GM23338 (cell line): ENCODE data around the gene FAM98C. TPM values are rescaled to one million over a fixed set of nuclear protein-coding genes. Genes with fewer than 3 reads are reported as not detected.

ENCODE experiments used
- ATAC-seq: fragments of 200-7000 bp; cut with Tn5 transposase; 3 replicates; pipeline ENCODE4 v1.9.1; 2020
- DNase-seq: peaks from one replicate; pipeline ENCODE4 v3.0.0-alpha.2; 2015; ENCODE audit warnings: low spot score
- H2AFZ ChIP-seq: fragments of 200-600 bp; sonication (generic); 2 replicates; pipeline ENCODE4 v1.8.0; 2016; ENCODE audit warnings: antibody characterized with exemption, mild to moderate bottlenecking, moderate library complexity
- H3F3A ChIP-seq: fragments of 200-600 bp; sonication (generic); replicated peaks from 2 replicates; pipeline ENCODE4 v1.8.0; 2017; ENCODE audit warnings: antibody characterized with exemption, mixed run types, low read depth
- H3K27ac ChIP-seq: fragments of 200-600 bp; sonication (generic); 2 replicates; pipeline ENCODE4 v1.6.1; 2016; ENCODE audit warnings: low read depth
- H3K27me3 ChIP-seq: fragments of 200-600 bp; sonication (generic); 2 replicates; pipeline ENCODE4 v1.8.0; 2016; ENCODE audit warnings: mild to moderate bottlenecking, mixed run types, moderate library complexity; ENCODE audit not compliant: insufficient read depth
- H3K36me3 ChIP-seq: fragments of 200-600 bp; sonication (generic); 2 replicates; pipeline ENCODE4 v1.8.0; 2016; ENCODE audit warnings: mild to moderate bottlenecking; ENCODE audit not compliant: insufficient read depth
- H3K4me1 ChIP-seq: fragments of 200-600 bp; sonication (generic); 2 replicates; pipeline ENCODE4 v1.8.0; 2016; ENCODE audit warnings: mild to moderate bottlenecking, moderate library complexity; ENCODE audit not compliant: insufficient read depth
- H3K4me2 ChIP-seq: fragments of 200-600 bp; sonication (generic); 2 replicates; pipeline ENCODE4 v1.7.1; 2017; ENCODE audit warnings: mixed run types
- H3K4me3 ChIP-seq: fragments of 200-600 bp; sonication (generic); 2 replicates; pipeline ENCODE4 v1.6.1; 2016; ENCODE audit warnings: mixed run types
- H3K79me2 ChIP-seq: fragments of 200-600 bp; sonication (generic); replicated peaks from 2 replicates; pipeline ENCODE4 v1.8.0; 2017; ENCODE audit warnings: mild to moderate bottlenecking; ENCODE audit not compliant: insufficient read depth
- H3K9me2 ChIP-seq: fragments of 200-600 bp; sonication (generic); 2 replicates; pipeline ENCODE4 v1.8.0; 2017; ENCODE audit not compliant: insufficient read depth
- H4K20me1 ChIP-seq: fragments of 200-600 bp; sonication (generic); replicated peaks from 2 replicates; pipeline ENCODE4 v1.8.0; 2017; ENCODE audit warnings: mild to moderate bottlenecking; ENCODE audit not compliant: insufficient read depth
- H3K27ac Mint-ChIP-seq: 2 replicates; pipeline ENCODE4 v1.8.0; 2020; ENCODE audit warnings: inconsistent platforms, mild to moderate bottlenecking, moderate library complexity, mixed read lengths
- H3K27me3 Mint-ChIP-seq: 3 replicates; pipeline ENCODE4 v1.8.0; 2022; ENCODE audit warnings: low read depth, mild to moderate bottlenecking, moderate library complexity, mixed read lengths, inconsistent platforms; ENCODE audit not compliant: insufficient read depth, poor library complexity
- H3K36me3 Mint-ChIP-seq: 3 replicates; pipeline ENCODE4 v1.8.0; 2021; ENCODE audit warnings: low read depth, mild to moderate bottlenecking, inconsistent platforms, moderate library complexity, mixed read lengths
- H3K4me1 Mint-ChIP-seq: 3 replicates; pipeline ENCODE4 v1.8.0; 2020; ENCODE audit warnings: mild to moderate bottlenecking, inconsistent platforms, mixed read lengths
- H3K4me3 Mint-ChIP-seq: 3 replicates; pipeline ENCODE4 v1.8.0; 2021; ENCODE audit warnings: moderate library complexity, mild to moderate bottlenecking, inconsistent platforms, mixed read lengths
- H3K9me3 Mint-ChIP-seq: 3 replicates; pipeline ENCODE4 v1.8.0; 2020; ENCODE audit warnings: moderate library complexity, mild to moderate bottlenecking, inconsistent platforms, mixed read lengths
- CREB1 ChIP-seq: fragments of 250-450 bp; sonication (Bioruptor Pico); IDR thresholded peaks from 2 replicates; pipeline ENCODE4 v1.5.0; 2020; ENCODE audit warnings: low read depth, mild to moderate bottlenecking, moderate library complexity
- CTCF ChIP-seq, 2 experiments: fragments of 200-600 bp in 1 of 2; sonication (generic) in 1 of 2; conservative IDR thresholded peaks; 2 replicates each; pipeline versions ENCODE4 v1.5.1 to v1.6.1; 2016 to 2017; ENCODE audit warnings: antibody characterized with exemption in 2 of 2, low read depth in 2 of 2, mild to moderate bottlenecking in 2 of 2, moderate library complexity in 1 of 2
- EZH2 ChIP-seq: fragments of 200-600 bp; sonication (generic); IDR thresholded peaks from one replicate; pipeline ENCODE4 v1.8.0; 2017; ENCODE audit warnings: antibody characterized with exemption, mild to moderate bottlenecking, low read depth; ENCODE audit not compliant: unreplicated experiment
- EZH2phosphoT487 ChIP-seq: fragments of 200-600 bp; sonication (generic); IDR thresholded peaks from one replicate; pipeline ENCODE4 v1.8.1; 2018; ENCODE audit warnings: antibody characterized with exemption; ENCODE audit not compliant: unreplicated experiment
- JUNB ChIP-seq: IDR thresholded peaks from one replicate; pipeline ENCODE4 v1.6.1; 2016; ENCODE audit warnings: antibody characterized with exemption; ENCODE audit not compliant: unreplicated experiment
- NANOG ChIP-seq: IDR thresholded peaks from 2 replicates; pipeline ENCODE4 v1.6.1; 2016; ENCODE audit warnings: antibody characterized with exemption, borderline replicate concordance
- POLR2AphosphoS5 ChIP-seq: IDR thresholded peaks from 2 replicates; pipeline ENCODE4 v1.6.1; 2016; ENCODE audit warnings: antibody characterized with exemption, low read depth
- REST ChIP-seq: IDR thresholded peaks from one replicate; pipeline ENCODE4 v1.6.1; 2018; ENCODE audit warnings: antibody characterized with exemption; ENCODE audit not compliant: unreplicated experiment
- STAT1 ChIP-seq: IDR thresholded peaks from one replicate; pipeline ENCODE4 v1.6.1; 2016; ENCODE audit warnings: antibody characterized with exemption; ENCODE audit not compliant: unreplicated experiment
- ZNF114 ChIP-seq: fragments of 250-450 bp; sonication (Bioruptor Pico); IDR thresholded peaks from 2 replicates; pipeline ENCODE4 v1.5.0; 2020; ENCODE audit warnings: mild to moderate bottlenecking, moderate library complexity
- ZNF331 ChIP-seq: fragments of 250-450 bp; sonication (Bioruptor Pico); IDR thresholded peaks from 2 replicates; pipeline ENCODE4 v1.5.0; 2020; ENCODE audit warnings: low read depth, mild to moderate bottlenecking, moderate library complexity
- polyA plus RNA-seq: library from polyadenylated mRNA; unstranded; fragments of >200 nt; fragmentation: Nextera tagmentation; extraction: Ambion mirVana; gene quantifications from 2 replicates; pipeline ENCODE4 v1.2.1, GENCODE V29; 2016
- total RNA-seq: library from RNA; depleted of rRNA; stranded (reverse); fragments of >200 nt; shearing (Covaris generic); gene quantifications from 2 replicates; pipeline ENCODE4 v1.2.3, GENCODE V29; 2014
- TF ChIP-seq, protein P1 (sequence below): fragments of 250-450 bp; sonication (Bioruptor Pico); IDR thresholded peaks from 2 replicates; pipeline ENCODE4 v1.5.0; 2020; ENCODE audit warnings: mild to moderate bottlenecking, moderate library complexity
- TF ChIP-seq, protein P2 (sequence below): IDR thresholded peaks from 2 replicates; pipeline ENCODE4 v1.6.1; 2016; ENCODE audit warnings: antibody characterized with exemption

The FAM98C gene
- total and polyA plus RNA-seq, 2 experiments from 2014 or later: 4.3 to 7.6 TPM

DNA sequence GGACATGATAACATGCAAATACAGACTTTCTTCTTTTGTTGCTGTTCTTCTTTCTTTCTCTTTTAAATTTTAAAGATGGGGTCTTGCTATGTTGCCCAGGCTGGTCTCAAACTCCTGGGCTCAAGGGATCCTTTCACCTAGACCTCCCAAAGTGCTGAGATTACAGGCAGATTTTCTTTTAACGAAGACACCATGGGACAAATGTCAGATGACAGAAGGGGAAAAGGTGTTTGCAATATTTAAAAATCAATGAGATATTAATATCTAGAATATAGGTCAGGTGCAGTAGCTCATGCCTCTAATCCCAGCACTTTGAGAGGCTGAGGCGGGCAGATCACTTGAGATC, 26.9 kb downstream of the FAM98C start:
- DNase-seq: no peak
- no peak overlapping the region for H3K4me3 Mint-ChIP-seq
- no peaks in the 10 kb centered on the region for H3K9me3 Mint-ChIP-seq
- Histone ChIP-seq H3K4me2 (no peak overlapping the region), H3K4me1 (peaks cover 34% of the 10 kb centered on the region), H3F3A (peaks cover 26% of the 10 kb centered on the region), H3K4me3 (no peak overlapping the region), H3K9me2 (no peaks in the 10 kb centered on the region), H4K20me1 (no peaks in the 10 kb centered on the region), H3K79me2 (0 out of 2 replicates have a peak, but pooled peaks cover 3% of the 10 kb centered on the region), H3K27ac (peak overlapping the region; percentile 66; the same call in 1 of the 2 replicates), H3K36me3 (no peaks in the 10 kb centered on the region), H3K27me3 (no peaks in the 10 kb centered on the region), H2AFZ (no peak overlapping the region)
- ATAC-seq: no peak
- peaks cover 21% of the 10 kb centered on the region for H3K4me1 Mint-ChIP-seq
- no peaks in the 10 kb centered on the region for H3K36me3 Mint-ChIP-seq
- H3K27ac Mint-ChIP-seq: no peak overlapping the region
- TF ChIP-seq CTCF (conservative IDR thresholded peaks at IDR 0.05; ENCODE audit: low read depth in 2 of 2) (no peak), EZH2phosphoT487 (no peak), REST (no peak), NANOG (no peak), EZH2 (no peak), CREB1 (CRISPR knock-in tag) (no peak), ZNF331 (CRISPR knock-in tag) (no peak), POLR2AphosphoS5 (no peak), ZNF114 (CRISPR knock-in tag) (no peak), JUNB (no peak), STAT1 (no peak)
- TF ChIP-seq, protein P1, sequence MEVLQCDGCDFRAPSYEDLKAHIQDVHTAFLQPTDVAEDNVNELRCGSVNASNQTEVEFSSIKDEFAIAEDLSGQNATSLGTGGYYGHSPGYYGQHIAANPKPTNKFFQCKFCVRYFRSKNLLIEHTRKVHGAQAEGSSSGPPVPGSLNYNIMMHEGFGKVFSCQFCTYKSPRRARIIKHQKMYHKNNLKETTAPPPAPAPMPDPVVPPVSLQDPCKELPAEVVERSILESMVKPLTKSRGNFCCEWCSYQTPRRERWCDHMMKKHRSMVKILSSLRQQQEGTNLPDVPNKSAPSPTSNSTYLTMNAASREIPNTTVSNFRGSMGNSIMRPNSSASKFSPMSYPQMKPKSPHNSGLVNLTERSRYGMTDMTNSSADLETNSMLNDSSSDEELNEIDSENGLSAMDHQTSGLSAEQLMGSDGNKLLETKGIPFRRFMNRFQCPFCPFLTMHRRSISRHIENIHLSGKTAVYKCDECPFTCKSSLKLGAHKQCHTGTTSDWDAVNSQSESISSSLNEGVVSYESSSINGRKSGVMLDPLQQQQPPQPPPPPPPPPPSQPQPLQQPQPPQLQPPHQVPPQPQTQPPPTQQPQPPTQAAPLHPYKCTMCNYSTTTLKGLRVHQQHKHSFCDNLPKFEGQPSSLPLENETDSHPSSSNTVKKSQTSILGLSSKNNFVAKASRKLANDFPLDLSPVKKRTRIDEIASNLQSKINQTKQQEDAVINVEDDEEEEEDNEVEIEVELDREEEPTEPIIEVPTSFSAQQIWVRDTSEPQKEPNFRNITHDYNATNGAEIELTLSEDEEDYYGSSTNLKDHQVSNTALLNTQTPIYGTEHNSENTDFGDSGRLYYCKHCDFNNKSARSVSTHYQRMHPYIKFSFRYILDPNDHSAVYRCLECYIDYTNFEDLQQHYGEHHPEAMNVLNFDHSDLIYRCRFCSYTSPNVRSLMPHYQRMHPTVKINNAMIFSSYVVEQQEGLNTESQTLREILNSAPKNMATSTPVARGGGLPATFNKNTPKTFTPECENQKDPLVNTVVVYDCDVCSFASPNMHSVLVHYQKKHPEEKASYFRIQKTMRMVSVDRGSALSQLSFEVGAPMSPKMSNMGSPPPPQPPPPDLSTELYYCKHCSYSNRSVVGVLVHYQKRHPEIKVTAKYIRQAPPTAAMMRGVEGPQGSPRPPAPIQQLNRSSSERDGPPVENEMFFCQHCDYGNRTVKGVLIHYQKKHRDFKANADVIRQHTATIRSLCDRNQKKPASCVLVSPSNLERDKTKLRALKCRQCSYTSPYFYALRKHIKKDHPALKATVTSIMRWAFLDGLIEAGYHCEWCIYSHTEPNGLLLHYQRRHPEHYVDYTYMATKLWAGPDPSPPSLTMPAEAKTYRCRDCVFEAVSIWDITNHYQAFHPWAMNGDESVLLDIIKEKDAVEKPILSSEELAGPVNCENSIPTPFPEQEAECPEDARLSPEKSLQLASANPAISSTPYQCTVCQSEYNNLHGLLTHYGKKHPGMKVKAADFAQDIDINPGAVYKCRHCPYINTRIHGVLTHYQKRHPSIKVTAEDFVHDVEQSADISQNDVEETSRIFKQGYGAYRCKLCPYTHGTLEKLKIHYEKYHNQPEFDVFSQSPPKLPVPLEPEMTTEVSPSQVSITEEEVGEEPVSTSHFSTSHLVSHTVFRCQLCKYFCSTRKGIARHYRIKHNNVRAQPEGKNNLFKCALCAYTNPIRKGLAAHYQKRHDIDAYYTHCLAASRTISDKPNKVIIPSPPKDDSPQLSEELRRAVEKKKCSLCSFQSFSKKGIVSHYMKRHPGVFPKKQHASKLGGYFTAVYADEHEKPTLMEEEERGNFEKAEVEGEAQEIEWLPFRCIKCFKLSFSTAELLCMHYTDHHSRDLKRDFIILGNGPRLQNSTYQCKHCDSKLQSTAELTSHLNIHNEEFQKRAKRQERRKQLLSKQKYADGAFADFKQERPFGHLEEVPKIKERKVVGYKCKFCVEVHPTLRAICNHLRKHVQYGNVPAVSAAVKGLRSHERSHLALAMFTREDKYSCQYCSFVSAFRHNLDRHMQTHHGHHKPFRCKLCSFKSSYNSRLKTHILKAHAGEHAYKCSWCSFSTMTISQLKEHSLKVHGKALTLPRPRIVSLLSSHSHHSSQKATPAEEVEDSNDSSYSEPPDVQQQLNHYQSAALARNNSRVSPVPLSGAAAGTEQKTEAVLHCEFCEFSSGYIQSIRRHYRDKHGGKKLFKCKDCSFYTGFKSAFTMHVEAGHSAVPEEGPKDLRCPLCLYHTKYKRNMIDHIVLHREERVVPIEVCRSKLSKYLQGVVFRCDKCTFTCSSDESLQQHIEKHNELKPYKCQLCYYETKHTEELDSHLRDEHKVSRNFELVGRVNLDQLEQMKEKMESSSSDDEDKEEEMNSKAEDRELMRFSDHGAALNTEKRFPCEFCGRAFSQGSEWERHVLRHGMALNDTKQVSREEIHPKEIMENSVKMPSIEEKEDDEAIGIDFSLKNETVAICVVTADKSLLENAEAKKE (CRISPR knock-in tag): no peak
- TF ChIP-seq, protein P2, sequence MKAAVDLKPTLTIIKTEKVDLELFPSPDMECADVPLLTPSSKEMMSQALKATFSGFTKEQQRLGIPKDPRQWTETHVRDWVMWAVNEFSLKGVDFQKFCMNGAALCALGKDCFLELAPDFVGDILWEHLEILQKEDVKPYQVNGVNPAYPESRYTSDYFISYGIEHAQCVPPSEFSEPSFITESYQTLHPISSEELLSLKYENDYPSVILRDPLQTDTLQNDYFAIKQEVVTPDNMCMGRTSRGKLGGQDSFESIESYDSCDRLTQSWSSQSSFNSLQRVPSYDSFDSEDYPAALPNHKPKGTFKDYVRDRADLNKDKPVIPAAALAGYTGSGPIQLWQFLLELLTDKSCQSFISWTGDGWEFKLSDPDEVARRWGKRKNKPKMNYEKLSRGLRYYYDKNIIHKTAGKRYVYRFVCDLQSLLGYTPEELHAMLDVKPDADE: no peak
- peaks cover 19% of the 10 kb centered on the region for H3K27me3 Mint-ChIP-seq
